ENCODE measurements around the gene SCN8A.

GRCh38 chr12:51717326-51717925, 126.4 kb downstream of the SCN8A start:
- TF ChIP-seq CTCF (IDR thresholded peaks at IDR 0.05) (no peak), POLR2A (IDR thresholded peaks at IDR 0.05) (no peak)
